Measurements from ENCODE around the gene TRIO.

TRIO gene

DNA sequence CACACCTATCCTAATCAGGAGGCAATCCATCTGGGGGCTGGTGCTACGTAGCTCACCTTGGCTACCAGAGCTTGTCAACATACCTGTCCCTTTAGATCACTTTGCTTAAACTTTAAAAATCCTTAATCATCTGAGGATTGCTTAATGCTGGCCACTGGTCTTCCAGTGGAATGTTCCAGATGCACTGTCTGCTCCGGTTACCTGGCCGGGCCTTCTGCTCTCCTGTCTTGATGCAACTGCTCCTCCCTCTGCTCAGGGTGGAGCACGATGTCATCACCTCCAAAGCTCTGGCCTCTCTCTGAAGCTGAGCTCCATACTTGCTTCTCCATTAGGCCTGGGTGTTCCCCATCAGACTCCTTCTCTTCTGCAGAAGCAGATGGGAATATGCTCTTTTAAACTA lies 331.9 kb downstream of the TRIO start:
- no peak for DNase-seq

DNA sequence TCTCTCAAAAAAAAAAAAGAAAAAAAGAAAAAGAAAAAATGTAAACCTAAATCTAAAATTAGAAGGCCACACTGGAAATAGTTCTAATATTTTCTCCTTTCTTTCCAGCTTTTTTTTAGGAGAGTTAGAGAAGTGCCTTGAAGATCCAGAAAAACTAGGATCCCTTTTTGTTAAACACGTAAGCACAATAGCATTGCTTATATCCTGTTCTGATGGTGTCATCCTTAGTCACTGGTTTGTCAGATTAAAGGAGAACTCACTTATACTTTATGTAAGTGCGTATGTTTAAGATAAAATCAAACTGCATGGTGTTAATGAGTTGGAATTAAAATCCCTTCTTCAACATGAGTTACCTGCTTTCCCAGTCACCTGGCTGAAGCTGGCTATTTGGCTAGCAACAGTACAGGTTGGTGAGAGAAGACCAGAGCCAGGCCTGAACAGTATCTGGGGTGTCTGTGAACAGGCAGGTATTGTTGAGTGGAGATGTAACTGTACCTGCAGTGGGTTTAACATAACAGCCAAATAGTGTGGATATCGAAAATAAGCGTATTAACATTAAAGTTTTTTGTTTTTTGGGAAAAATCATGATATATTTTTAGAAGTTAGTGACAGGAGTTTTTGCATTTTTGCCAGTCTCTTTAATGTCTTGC lies 333.8 kb downstream of the TRIO start:
- no peak for DNase-seq

DNA sequence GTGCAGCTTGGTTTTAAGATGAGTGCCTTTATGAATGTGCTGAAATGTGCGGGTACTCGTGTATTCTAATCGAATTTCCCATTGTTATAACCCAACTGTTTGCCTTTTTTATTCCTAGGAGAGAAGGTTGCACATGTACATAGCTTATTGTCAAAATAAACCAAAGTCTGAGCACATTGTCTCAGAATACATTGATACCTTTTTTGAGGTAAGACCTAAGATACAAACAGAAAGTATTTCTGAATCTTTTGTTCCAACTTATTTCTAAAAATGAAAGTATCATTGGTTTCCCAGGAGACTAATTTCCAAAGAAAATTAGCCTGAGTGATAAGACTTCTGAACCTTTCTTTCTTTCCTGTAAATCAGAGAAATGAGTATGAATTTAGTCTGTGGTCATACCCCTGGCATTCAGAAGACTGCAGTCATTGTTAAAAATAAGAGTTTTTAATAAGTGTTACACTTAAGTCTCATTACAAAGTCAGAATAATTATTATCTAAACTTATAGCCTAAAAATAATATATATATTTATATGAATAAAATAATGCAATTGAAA lies 336.1 kb downstream of the TRIO start:
- DNase-seq, result no peak

DNA sequence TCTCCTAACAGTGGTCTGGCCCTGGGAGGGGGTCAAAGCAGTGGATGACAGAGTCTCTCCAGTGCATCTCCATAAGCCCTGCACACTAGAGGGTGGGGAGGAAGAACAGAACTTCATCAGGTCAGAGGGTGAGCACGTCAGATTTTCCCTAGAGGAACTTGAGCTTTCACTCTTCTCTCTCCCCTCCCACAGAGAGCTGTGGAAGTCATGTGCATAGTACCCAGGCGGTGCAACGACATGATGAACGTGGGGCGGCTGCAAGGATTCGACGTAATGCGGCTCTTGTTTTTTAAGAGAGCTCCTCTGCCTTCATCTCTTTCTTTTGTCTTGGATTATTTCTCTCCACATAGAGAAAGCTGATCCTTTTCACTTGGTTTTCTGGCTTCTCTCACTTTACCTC lies 338.2 kb downstream of the TRIO start:
- DNase-seq, result no peak

DNA sequence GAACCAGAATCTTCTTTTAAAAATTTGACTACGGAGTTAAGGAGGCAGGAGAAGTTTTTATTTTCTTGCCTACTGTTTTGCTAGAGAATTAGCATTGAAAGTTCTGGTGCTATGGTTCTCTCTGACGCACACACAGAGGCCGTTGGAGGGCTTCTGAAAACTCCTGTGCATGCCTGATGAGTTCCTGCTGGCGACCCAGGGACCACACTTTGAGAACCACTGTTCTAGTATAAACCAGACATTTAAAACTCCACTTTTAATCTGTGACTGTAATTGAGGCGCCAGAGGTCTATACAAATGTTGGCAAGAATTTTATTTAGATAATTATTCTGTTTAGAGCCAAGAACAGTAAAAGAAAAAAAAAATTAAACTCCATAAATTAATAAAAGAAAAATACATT lies 338.9 kb downstream of the TRIO start:
- DNase-seq, result no peak

DNA sequence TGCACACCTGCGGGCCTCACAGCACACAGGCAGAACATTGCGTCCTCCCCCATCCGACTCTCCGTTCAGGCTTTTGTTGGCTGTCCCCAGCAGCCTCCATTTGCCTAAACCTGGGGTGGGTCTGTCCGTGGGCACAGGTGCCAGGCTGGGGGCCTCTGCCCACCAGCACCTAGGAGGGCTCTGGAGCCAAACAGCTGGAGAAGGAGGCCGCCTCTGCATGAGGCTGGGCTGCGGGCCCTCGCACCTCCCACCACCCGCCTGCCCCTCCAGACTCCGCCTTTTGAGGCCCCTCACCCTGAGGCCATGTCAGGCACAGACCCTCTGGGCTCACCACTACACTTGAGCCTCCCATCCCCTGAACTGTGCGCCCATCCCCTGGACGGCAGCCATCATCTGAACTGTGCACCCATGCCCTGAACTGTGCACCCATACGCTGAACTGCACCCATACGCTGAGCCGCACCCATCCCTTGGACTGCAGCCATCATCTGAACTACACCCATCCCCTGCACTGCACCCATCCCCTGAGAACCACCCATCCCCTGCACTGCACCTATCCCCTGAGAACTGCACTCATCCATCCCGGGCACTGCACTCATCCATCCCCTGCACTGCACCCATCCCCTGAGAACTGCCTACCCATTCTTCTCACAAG lies 340.5 kb downstream of the TRIO start:
- DNase-seq, result no peak

DNA sequence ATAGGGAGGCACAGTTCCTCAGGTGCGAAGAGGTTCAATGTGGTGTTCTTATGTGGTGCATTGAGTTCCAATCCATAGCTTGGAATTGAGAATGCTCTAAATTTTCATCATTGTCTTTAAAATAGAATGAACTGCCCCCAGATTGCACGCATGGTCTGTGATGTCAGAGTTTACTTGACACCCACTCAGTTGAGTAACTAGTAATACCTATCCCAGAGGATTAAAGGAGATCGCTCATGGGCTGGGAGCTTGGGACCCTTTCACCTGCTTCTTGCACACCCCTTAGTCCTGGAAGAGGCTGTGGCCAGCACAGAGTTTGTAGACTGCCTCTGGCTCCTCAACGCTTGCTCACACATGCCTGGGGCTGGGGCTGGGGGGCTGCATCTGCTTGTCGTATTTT lies 343.3 kb downstream of the TRIO start:
- no peak for DNase-seq

DNA sequence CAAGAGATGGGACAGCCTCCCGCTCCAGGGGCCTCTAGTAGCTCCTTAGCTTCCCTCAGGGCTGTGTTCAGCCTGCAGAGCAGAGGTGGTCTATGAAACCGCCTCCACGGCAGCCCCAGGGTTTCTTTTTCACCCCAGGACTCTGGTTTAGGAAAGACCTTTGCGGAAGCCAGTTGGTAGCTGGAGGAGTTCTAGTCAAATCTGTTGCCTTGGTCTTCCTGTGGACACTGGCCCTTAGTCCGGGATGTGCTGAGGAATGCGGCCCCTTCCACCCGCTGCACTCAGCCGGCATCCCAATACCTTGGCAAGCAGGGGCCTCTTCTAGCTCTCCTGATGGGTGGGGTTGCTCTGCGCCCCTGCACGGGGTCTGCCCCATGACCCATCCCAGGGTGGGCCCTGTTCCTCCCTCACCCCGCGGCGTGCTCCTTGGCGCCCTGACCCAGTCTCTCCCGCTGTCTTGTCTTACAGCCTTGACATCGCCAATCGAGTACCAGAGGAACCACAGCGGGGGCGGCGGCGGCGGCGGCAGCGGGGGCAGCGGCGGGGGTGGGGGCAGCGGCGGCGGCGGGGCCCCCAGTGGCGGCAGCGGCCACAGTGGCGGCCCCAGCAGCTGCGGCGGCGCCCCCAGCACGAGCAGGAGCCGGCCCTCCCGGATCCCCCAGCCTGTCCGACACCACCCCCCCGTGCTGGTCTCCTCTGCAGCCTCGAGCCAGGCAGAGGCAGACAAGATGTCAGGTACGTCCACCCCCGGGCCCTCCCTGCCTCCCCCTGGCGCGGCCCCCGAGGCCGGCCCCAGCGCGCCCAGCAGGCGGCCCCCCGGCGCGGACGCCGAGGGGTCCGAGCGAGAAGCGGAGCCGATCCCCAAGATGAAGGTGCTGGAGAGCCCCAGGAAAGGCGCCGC lies 344.1 kb downstream of the TRIO start:
- DNase-seq, result no peak

DNA sequence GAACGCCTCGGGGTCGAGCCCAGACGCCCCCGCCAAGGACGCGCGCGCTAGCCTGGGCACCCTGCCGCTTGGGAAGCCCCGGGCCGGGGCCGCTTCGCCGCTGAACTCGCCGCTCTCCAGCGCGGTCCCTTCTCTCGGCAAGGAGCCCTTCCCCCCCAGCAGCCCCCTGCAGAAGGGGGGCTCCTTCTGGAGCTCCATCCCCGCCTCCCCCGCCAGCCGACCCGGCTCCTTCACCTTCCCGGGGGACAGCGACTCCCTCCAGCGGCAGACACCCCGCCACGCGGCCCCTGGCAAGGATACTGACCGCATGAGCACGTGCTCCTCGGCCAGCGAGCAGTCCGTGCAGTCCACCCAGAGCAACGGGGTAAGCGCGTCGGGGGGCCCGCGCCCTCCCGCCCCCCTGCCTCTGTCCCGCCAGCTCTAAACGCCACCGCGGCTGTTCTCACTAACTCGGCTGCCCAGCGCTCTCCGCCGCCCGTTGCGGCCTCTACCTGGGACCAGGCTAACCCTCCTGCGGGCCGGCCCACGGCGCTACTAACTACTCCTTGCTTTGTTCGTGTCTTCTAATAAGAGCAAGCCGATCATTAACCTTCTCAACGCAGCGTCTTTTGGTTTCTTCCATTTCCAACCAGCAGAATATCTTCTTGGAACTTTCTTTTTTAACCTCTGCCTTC lies 344.9 kb downstream of the TRIO start:
- DNase-seq, result no peak

DNA sequence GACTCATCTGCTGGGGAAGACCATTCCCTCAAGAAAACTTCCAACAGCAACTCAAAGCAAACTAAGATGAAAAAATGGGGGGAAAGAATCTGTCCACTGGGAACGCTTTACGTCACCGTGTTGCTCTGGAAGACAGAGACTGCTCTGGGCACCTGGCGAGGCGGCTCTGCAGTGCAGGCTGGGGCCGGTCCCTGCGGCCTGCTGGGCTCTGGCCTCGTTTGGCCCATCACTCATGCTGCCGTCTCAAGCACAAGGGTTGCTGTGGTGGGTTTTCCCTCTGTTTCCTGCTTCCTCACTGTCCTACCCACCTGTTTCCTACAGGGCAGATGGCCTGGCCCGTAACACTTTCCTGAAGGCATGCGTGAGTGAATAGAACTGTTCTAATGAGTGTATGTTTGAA lies 345.6 kb downstream of the TRIO start:
- DNase-seq, result no peak

DNA sequence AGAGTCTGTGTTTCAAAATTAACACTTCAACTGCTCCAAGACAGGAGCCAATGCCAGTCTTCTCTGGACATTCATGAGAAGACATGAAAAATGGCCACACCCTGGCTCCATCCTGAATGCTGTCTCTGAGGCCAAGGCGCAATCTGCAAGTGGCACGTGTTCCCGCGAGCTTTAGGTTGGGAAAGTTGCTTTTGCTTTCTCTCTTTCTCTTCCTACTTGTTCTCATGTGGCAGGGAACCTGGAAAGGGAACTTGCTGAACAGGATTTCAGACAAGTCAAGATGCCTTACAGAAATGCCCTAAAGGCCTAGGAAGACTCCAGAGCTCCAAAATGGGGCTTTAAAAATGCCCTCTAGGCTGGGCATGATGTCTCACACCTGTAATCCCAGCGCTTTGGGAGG lies 346.5 kb downstream of the TRIO start:
- DNase-seq, result no peak

DNA sequence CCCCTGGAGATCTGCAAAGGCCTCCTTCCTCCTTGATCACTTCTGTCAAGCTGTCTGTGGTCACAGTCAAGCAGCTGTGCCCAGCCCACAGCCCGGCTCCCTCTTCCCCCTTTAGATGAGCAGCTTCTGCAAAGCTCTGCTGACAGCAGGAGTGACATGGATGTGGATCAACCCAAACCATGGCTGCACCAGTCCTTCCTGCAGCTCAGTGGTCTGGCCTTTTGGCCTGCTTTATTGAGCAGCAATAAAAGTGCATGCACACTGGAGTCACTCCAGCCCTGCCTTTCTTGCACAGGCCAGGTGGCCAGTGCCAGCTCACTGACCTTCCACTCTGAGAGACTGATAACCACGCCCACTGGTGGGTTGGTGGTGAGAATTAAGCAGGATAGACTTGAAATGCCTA lies 347.2 kb downstream of the TRIO start:
- no peak for DNase-seq

DNA sequence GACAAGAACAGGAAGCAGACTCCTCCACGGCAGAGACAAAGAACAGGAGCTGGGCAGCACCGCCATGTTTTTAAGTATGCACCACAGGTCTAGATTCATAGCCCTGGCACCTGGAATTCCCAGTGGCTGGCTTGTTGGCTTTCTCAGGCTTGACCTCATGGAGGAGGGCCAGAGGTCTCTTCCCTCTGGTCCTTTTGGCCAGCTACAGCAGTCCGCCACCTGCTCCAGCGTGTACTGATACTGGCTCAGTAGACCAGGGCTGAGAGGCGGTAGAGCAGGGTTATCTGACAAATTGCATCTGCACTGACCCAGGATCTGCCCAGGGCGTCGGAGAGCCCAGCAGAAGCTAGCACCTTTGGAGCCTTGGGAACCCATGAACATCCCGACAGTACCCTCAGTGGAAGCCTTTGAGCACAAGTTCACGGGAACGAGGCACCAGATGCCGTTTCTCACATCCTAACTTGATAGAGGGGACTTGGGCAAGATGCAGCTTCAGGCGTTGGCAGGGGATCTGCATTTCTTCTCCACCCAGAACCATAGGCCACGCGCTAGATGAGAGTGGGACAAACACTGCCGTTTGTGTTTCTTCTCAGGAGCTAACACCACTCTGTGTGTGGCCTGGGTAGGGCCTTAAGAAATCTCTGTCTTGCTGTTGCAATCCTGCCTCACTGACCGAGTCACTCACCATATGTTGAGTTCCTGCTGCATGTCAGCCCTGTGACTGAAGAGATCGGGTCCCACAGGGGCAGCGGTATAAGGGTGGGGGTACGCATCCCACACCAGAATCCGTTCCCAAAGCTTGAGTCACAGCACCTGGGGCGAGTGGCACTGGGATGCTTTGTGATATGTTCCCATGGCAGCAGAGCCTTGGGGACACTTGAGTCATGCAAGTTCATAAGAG lies 348.1 kb downstream of the TRIO start:
- DNase-seq, result no peak

DNA sequence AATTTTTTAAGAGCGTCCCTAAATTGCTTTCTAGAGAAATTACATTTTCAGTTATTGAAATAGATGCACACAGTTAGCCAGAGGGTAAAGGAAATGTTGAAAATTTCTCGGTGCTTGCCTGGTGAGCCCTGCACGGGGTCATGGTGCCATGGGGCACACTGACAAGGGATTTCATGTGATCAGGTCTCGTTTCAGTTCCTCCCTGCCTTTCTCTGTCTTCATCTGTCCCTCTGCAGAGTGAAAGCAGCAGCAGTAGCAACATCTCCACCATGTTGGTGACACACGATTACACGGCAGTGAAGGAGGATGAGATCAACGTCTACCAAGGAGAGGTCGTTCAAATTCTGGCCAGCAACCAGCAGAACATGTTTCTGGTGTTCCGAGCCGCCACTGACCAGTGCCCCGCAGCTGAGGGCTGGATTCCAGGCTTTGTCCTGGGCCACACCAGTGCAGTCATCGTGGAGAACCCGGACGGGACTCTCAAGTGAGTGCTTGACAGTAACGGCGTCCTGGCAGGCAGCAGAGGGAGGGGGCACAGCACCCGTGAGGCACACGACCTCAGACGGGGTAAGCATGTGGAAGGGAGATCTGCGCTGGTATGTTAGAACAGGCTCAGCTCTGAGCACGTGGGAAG lies 349.3 kb downstream of the TRIO start:
- DNase-seq, result no peak

DNA sequence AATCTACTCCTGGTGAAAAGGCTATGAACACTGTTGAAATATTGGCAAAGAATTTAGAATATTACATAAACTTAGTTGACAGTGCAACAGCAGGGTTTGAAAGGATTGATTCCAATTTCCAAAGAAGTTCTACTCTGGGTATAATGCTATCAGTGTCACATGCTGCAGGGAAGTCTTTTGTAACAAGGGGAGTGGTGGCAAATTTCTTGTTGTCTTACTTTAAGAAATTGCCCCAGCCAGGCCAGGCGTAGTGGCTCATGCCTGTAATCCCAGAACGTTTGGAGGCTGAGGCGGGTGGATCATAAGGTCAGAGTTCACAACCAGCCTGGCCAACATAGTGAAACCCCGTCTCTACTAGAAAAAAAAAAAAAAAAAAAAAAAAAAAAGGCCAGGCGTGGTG lies 352.2 kb downstream of the TRIO start:
- DNase-seq, result no peak

DNA sequence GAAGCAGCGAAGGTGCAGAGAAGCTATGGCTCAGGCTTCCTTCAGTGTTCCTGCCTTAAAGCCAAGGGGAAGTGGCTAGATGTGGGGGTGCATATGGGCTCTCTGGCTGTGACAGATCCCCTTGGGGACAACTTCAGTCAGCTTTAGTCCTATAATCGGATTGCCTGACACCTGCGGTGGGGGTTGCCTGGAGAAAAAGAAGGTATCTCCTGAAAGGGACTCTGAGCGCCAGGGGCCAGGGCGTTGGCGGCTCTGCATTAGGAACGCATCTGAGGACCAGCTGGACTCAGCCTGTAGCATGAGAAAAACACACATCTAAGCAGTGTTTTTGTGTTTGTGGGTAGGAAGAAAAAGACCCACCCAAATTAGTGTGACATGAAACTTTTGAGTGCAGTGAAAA lies 354.2 kb downstream of the TRIO start:
- DNase-seq, result no peak

DNA sequence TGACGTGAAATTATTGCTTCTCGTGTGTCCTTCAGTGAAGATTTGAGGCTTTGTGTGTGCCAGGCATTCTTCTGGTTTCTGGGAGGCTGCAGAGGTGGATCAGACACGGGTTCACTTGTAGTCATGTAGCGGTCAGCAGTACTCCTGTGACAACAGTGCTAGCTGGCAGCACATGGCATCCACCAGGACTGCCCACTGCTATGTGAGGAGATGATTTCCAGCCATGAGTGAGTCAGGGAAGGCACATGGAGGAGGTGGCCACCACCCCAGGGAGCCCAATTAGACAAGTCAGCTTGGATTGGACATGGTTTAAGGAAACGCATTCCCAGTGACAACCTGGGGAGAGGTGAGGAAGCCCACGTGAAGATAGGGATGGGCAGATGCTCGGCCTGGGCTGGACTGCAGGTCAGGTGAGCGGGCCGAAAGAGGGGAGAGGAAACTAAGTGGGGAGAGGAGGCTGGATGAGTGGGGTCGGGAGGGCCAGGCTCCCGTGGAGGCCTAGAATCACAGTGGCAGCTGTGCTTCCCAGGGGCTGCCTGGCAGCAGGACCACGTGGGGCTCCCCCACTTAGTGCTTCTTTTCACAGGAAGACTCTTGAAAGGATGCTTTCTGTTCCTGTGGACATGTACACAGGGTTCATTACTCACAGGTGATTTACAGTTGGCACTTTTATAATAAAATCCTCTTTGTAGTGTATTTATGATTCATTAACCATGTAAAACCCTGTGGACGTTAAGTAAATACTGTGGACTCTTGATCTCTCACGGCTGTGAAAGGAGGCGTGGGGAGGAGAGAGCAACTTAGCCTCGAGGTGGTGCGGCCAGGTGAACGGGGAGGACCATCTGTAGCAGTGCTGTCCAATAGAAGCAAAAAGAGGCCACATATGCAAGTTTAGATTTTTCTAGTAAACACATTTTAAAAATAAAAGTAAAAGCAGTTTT lies 358.5 kb downstream of the TRIO start:
- no peak for DNase-seq

DNA sequence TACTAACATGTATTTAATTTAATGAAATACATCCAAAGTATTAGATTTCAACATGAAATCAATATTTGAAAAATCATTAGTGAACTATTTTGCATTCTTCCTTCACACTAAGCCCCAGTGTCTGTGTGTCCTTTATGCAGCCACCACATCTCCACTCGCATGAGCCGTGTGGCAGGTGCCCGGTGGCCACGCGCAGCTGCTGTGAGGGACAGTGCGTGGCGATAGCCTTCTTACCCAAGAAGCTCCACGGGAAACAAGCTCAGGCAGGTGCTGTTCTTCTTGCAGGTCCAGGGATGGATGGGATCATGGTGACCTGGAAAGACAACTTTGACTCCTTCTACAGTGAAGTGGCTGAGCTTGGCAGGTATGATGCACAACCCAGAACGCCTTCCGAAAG lies 359.1 kb downstream of the TRIO start:
- DNase-seq, result no peak

DNA sequence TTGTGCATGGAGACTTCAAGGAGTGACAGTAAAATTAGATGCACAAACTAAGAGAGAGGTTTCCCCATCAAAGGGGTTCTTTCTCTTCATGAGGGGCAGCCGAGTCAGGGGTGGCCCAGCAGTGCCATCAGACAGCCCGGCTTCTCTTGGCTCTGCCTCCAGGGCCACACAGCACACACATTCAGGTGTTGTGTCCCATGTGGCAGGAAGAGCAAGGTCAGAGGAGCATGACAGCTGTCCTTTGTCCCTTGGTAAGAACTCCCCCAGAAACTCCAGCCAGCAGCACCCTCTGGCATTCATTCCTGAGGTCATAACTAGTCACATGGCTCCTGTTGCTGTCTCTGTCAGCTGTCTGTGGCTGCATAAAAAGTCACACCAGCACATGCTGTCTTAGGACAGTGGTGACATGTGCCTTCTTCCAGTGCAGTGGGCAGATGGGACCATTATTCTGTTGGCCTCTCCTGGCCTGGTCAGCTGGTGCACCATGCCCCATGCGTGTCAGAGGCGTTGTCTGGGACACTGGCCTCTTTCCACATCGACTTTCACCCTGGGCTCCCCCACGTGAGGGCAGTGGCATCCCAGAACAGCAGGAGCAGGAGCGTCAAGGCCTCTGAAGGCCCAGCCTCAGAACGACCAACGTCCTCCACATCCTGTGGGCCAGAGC lies 360.0 kb downstream of the TRIO start:
- no peak for DNase-seq

All from activated CD4-positive, alpha-beta T cell treated with anti-CD3 and anti-CD28 coated beads for 48 hours (primary cell).